GM23338 (cell line): Measurements from ENCODE around the gene ITPRIPL1.

ENCODE experiments used
- CREB1 ChIP-seq: fragments of 250-450 bp; sonication (Bioruptor Pico); IDR thresholded peaks from 2 replicates; pipeline ENCODE4 v1.5.0; 2020; ENCODE audit warnings: low read depth, mild to moderate bottlenecking, moderate library complexity
- POLR2AphosphoS5 ChIP-seq: IDR thresholded peaks from 2 replicates; pipeline ENCODE4 v1.6.1; 2016; ENCODE audit warnings: antibody characterized with exemption, low read depth
- STAT1 ChIP-seq: IDR thresholded peaks from one replicate; pipeline ENCODE4 v1.6.1; 2016; ENCODE audit warnings: antibody characterized with exemption; ENCODE audit not compliant: unreplicated experiment
- TF ChIP-seq, protein P1 (sequence below), 2 experiments: fragments of 200-600 bp in 1 of 2; sonication (generic) in 1 of 2; conservative IDR thresholded peaks; 2 replicates each; pipeline versions ENCODE4 v1.5.1 to v1.6.1; 2016 to 2017; ENCODE audit warnings: antibody characterized with exemption in 2 of 2, low read depth in 2 of 2, mild to moderate bottlenecking in 2 of 2, moderate library complexity in 1 of 2
- TF ChIP-seq, protein P2 (sequence below): IDR thresholded peaks from 2 replicates; pipeline ENCODE4 v1.6.1; 2016; ENCODE audit warnings: antibody characterized with exemption
- TF ChIP-seq, protein P3 (sequence below): fragments of 250-450 bp; sonication (Bioruptor Pico); IDR thresholded peaks from 2 replicates; pipeline ENCODE4 v1.5.0; 2020; ENCODE audit warnings: mild to moderate bottlenecking, moderate library complexity
- TF ChIP-seq, protein P4 (sequence below): IDR thresholded peaks from one replicate; pipeline ENCODE4 v1.6.1; 2018; ENCODE audit warnings: antibody characterized with exemption; ENCODE audit not compliant: unreplicated experiment

DNA sequence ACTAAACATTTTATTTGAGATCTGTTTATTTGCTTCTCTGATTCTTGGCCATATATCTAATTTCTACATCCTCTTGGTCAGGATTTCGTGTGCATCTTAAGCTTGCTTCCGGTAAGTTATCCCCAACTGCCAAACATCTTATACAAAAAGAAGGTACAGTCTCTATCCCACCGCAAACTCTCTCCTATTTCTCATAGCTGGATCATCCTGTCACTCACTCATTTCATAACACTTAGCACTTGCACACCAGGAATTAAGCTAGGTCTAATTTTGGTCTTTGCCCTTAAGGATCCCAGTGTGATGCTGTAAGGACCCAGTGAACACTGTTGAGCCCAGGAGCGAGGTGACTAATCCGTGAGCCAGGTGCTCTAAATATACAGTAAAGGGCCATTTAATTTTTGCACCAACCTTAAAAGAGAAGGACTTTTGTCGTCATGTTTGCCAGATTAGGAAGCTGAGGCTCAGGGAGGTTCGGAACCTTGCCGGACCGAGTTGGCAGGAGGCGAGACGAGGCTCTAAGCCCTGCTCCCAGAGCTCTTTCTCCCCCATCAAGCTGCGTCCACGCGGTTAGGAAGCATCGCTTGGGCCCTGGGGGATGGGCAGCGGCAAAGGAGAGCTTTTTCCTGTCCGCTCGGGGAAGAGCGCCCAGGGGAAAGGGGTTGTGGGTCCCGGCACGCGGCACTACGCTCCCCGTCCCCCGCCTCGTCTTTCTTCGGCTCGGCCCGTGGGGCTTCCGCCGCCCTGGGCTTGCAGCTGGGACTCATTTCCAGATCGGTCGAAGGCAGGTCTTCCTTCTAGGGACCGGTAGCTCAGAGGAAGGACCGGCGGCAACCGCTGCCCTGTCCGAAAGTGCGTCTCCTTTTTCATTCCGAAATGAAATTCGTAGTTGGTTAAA, 4.1 kb upstream of the ITPRIPL1 start:
- no peak for TF ChIP-seq POLR2AphosphoS5
- TF ChIP-seq, protein P1, sequence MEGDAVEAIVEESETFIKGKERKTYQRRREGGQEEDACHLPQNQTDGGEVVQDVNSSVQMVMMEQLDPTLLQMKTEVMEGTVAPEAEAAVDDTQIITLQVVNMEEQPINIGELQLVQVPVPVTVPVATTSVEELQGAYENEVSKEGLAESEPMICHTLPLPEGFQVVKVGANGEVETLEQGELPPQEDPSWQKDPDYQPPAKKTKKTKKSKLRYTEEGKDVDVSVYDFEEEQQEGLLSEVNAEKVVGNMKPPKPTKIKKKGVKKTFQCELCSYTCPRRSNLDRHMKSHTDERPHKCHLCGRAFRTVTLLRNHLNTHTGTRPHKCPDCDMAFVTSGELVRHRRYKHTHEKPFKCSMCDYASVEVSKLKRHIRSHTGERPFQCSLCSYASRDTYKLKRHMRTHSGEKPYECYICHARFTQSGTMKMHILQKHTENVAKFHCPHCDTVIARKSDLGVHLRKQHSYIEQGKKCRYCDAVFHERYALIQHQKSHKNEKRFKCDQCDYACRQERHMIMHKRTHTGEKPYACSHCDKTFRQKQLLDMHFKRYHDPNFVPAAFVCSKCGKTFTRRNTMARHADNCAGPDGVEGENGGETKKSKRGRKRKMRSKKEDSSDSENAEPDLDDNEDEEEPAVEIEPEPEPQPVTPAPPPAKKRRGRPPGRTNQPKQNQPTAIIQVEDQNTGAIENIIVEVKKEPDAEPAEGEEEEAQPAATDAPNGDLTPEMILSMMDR (conservative IDR thresholded peaks at IDR 0.05; ENCODE audit: low read depth in 2 of 2), result no peak
- TF ChIP-seq, protein P2, sequence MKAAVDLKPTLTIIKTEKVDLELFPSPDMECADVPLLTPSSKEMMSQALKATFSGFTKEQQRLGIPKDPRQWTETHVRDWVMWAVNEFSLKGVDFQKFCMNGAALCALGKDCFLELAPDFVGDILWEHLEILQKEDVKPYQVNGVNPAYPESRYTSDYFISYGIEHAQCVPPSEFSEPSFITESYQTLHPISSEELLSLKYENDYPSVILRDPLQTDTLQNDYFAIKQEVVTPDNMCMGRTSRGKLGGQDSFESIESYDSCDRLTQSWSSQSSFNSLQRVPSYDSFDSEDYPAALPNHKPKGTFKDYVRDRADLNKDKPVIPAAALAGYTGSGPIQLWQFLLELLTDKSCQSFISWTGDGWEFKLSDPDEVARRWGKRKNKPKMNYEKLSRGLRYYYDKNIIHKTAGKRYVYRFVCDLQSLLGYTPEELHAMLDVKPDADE, result no peak
- TF ChIP-seq, protein P3, sequence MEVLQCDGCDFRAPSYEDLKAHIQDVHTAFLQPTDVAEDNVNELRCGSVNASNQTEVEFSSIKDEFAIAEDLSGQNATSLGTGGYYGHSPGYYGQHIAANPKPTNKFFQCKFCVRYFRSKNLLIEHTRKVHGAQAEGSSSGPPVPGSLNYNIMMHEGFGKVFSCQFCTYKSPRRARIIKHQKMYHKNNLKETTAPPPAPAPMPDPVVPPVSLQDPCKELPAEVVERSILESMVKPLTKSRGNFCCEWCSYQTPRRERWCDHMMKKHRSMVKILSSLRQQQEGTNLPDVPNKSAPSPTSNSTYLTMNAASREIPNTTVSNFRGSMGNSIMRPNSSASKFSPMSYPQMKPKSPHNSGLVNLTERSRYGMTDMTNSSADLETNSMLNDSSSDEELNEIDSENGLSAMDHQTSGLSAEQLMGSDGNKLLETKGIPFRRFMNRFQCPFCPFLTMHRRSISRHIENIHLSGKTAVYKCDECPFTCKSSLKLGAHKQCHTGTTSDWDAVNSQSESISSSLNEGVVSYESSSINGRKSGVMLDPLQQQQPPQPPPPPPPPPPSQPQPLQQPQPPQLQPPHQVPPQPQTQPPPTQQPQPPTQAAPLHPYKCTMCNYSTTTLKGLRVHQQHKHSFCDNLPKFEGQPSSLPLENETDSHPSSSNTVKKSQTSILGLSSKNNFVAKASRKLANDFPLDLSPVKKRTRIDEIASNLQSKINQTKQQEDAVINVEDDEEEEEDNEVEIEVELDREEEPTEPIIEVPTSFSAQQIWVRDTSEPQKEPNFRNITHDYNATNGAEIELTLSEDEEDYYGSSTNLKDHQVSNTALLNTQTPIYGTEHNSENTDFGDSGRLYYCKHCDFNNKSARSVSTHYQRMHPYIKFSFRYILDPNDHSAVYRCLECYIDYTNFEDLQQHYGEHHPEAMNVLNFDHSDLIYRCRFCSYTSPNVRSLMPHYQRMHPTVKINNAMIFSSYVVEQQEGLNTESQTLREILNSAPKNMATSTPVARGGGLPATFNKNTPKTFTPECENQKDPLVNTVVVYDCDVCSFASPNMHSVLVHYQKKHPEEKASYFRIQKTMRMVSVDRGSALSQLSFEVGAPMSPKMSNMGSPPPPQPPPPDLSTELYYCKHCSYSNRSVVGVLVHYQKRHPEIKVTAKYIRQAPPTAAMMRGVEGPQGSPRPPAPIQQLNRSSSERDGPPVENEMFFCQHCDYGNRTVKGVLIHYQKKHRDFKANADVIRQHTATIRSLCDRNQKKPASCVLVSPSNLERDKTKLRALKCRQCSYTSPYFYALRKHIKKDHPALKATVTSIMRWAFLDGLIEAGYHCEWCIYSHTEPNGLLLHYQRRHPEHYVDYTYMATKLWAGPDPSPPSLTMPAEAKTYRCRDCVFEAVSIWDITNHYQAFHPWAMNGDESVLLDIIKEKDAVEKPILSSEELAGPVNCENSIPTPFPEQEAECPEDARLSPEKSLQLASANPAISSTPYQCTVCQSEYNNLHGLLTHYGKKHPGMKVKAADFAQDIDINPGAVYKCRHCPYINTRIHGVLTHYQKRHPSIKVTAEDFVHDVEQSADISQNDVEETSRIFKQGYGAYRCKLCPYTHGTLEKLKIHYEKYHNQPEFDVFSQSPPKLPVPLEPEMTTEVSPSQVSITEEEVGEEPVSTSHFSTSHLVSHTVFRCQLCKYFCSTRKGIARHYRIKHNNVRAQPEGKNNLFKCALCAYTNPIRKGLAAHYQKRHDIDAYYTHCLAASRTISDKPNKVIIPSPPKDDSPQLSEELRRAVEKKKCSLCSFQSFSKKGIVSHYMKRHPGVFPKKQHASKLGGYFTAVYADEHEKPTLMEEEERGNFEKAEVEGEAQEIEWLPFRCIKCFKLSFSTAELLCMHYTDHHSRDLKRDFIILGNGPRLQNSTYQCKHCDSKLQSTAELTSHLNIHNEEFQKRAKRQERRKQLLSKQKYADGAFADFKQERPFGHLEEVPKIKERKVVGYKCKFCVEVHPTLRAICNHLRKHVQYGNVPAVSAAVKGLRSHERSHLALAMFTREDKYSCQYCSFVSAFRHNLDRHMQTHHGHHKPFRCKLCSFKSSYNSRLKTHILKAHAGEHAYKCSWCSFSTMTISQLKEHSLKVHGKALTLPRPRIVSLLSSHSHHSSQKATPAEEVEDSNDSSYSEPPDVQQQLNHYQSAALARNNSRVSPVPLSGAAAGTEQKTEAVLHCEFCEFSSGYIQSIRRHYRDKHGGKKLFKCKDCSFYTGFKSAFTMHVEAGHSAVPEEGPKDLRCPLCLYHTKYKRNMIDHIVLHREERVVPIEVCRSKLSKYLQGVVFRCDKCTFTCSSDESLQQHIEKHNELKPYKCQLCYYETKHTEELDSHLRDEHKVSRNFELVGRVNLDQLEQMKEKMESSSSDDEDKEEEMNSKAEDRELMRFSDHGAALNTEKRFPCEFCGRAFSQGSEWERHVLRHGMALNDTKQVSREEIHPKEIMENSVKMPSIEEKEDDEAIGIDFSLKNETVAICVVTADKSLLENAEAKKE (CRISPR knock-in tag), result no peak
- TF ChIP-seq, protein P4, sequence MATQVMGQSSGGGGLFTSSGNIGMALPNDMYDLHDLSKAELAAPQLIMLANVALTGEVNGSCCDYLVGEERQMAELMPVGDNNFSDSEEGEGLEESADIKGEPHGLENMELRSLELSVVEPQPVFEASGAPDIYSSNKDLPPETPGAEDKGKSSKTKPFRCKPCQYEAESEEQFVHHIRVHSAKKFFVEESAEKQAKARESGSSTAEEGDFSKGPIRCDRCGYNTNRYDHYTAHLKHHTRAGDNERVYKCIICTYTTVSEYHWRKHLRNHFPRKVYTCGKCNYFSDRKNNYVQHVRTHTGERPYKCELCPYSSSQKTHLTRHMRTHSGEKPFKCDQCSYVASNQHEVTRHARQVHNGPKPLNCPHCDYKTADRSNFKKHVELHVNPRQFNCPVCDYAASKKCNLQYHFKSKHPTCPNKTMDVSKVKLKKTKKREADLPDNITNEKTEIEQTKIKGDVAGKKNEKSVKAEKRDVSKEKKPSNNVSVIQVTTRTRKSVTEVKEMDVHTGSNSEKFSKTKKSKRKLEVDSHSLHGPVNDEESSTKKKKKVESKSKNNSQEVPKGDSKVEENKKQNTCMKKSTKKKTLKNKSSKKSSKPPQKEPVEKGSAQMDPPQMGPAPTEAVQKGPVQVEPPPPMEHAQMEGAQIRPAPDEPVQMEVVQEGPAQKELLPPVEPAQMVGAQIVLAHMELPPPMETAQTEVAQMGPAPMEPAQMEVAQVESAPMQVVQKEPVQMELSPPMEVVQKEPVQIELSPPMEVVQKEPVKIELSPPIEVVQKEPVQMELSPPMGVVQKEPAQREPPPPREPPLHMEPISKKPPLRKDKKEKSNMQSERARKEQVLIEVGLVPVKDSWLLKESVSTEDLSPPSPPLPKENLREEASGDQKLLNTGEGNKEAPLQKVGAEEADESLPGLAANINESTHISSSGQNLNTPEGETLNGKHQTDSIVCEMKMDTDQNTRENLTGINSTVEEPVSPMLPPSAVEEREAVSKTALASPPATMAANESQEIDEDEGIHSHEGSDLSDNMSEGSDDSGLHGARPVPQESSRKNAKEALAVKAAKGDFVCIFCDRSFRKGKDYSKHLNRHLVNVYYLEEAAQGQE, result no peak
- no peak for TF ChIP-seq CREB1 (CRISPR knock-in tag)
- TF ChIP-seq STAT1, result no peak
